Upper lobe of right lung (tissue), 1 donor: ENCODE results near the gene LTB4R. TPM values are rescaled to one million over a fixed set of nuclear protein-coding genes. Genes with fewer than 3 reads are reported as not detected.
A peak's percentile ranks its signal among the peaks of the same experiment; 100 is the strongest.

Experiments used
- ATAC-seq: fragments of 200-7000 bp; cut with Tn5 transposase; one replicate; pipeline ENCODE4 v1.9.1; 2020; ENCODE audit warnings: mild to moderate bottlenecking, moderate library complexity
- DNase-seq: peaks from one replicate; pipeline ENCODE4 v3.0.0-alpha.2; 2020
- H3K27ac ChIP-seq: fragments of 200-600 bp; one replicate; pipeline ENCODE4 v1.8.0; 2022
- H3K27me3 ChIP-seq: fragments of 200-600 bp; one replicate; pipeline ENCODE4 v1.8.0; 2022; ENCODE audit warnings: mild to moderate bottlenecking
- H3K36me3 ChIP-seq: fragments of 200-600 bp; one replicate; pipeline ENCODE4 v1.8.0; 2022
- H3K4me1 ChIP-seq: fragments of 200-600 bp; one replicate; pipeline ENCODE4 v1.8.0; 2022
- H3K4me3 ChIP-seq: fragments of 200-600 bp; one replicate; pipeline ENCODE4 v1.8.0; 2022; ENCODE audit warnings: mild to moderate bottlenecking
- H3K9me3 ChIP-seq: fragments of 200-600 bp; one replicate; pipeline ENCODE4 v1.8.0; 2022
- CTCF ChIP-seq: fragments of 200-600 bp; IDR thresholded peaks from one replicate; pipeline ENCODE4 v1.8.0; 2022; ENCODE audit warnings: antibody characterized with exemption
- intact Hi-C: fragments of 100-400 bp; cut with DNase I; formaldehyde crosslinking; loops from one replicate; pipeline ENCODE4 v1.11.0; 2022
- total RNA-seq: library from RNA; stranded (reverse); fragmentation: NEBNext Ultra II Directional; extraction: Animal tissue kit (Norgen Biotek cat#: 25700); gene quantifications from one replicate; pipeline ENCODE4 v1.2.1, GENCODE V29; 2021
- donor health status: DM: no; HTN: yes; CAD: no; lungs with severe emphysema.

LTB4R gene
- total RNA-seq, 1 donor from 2014 or later, result 9.8 TPM

DNA sequence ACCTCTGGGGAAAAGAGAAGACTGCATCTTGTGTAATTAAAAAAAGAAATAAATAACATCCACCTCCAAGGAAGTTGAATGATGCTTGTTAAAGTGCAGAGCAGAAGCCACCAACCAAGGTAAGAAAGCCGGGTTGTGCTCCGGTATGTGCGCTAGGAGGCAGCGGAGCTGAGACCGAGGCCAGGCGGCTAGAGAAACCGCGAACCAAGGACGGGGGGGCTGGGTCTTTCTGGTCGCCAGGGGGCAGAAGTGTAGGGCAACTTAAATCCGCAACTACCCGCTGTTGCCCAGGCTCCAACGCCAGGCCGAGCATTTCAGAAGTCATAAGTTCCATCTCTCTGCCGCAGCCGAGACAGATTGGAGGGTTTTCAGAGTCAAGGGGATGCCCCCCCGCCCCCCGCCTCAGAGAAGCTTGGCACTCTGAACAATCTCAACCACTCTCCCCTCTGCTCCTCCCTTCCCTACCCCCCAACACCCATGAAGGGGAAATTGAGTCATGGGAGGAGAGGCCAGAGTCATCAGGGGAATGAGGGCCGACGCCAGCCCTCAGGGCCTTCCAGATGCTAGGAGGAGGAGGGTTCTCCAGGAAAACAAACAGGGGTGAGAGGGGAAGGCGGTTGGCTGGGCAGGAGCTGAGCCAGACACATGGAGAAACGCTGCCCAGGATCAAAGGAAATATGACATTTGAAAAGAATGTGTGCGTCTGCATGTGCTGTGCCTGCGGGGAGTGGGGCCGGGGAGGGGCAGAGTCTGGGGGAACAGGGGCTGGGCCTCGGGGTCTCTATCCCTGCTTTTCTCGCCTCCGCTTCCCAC, 54.5 kb downstream of the LTB4R start:
- TF ChIP-seq CTCF, result peak; percentile 88
- intact Hi-C loops, result loop anchor here (5.0 kb wide), 1 partner anchor 61 kb away; the partner anchor contains the start of genes CBLN3 and KHNYN
- H3K36me3 ChIP-seq, result no peaks in the 10 kb centered on the region
- no peaks in the 10 kb centered on the region for H3K27me3 ChIP-seq
- ATAC-seq, result peak; percentile 75
- H3K9me3 ChIP-seq, result no peaks in the 10 kb centered on the region
- H3K4me1 ChIP-seq, result peaks cover 23% of the 10 kb centered on the region
- peak; percentile 89 for DNase-seq
- peak overlapping the region; percentile 56 for H3K4me3 ChIP-seq
- H3K27ac ChIP-seq, result peak overlapping the region; percentile 83

GRCh38 chr14:24366413-24366720, 55.1 kb downstream of the LTB4R start:
- H3K27me3 ChIP-seq, result no peaks in the 10 kb centered on the region
- TF ChIP-seq CTCF, result no peak
- DNase-seq, result no peak
- H3K4me1 ChIP-seq, result peaks cover 23% of the 10 kb centered on the region
- H3K4me3 ChIP-seq, result peak overlapping the region; percentile 56
- H3K9me3 ChIP-seq, result no peaks in the 10 kb centered on the region
- no peaks in the 10 kb centered on the region for H3K36me3 ChIP-seq
- intact Hi-C loops, result loop anchor here (5.0 kb wide), 1 partner anchor 61 kb away; the partner anchor contains the start of genes CBLN3 and KHNYN
- peak overlapping the region; percentile 83 for H3K27ac ChIP-seq
- no peak for ATAC-seq

- no peak for TF ChIP-seq CTCF
- DNase-seq, result peak; percentile 95
- Histone ChIP-seq H3K4me1 (peaks cover 23% of the 10 kb centered on the region), H3K27me3 (no peaks in the 10 kb centered on the region), H3K27ac (peak overlapping the region; percentile 83), H3K9me3 (no peaks in the 10 kb centered on the region), H3K4me3 (peak overlapping the region; percentile 56), H3K36me3 (no peaks in the 10 kb centered on the region)
- peak; percentile 86 for ATAC-seq
- intact Hi-C loops, result loop anchor here (5.0 kb wide), 1 partner anchor 60 kb away; the partner anchor contains the start of genes CBLN3 and KHNYN
These were observed 55.6 kb downstream of the LTB4R start for GRCh38 chr14:24366721-24367513.

Other genes with a start within 250 kb of the LTB4R start
- gene CPNE6, start 239.9 kb upstream of the LTB4R start, total RNA-seq, result not detected
- 39.9 TPM for gene PCK2, start 217.2 kb upstream of the LTB4R start, total RNA-seq
- 57.8 TPM for gene DCAF11, start 196.7 kb upstream of the LTB4R start, total RNA-seq
- 2.8 TPM for gene NRL, start 196.6 kb upstream of the LTB4R start, total RNA-seq
- 1.1 TPM for gene FITM1, start 180.8 kb upstream of the LTB4R start, total RNA-seq
- 171 TPM for gene PSME1, start 175.3 kb upstream of the LTB4R start, total RNA-seq
- gene EMC9, start 169.9 kb upstream of the LTB4R start, total RNA-seq, result 10.5 TPM
- 138 TPM for gene PSME2, start 164.9 kb upstream of the LTB4R start, total RNA-seq
- gene RNF31, start 164.0 kb upstream of the LTB4R start, total RNA-seq, result 52.3 TPM
- 123 TPM for gene IRF9, start 150.2 kb upstream of the LTB4R start, total RNA-seq
- gene REC8, start 139.4 kb upstream of the LTB4R start, total RNA-seq, result 18.5 TPM
- 25.1 TPM for gene IPO4, start 122.7 kb upstream of the LTB4R start, total RNA-seq
- 52.0 TPM for gene TM9SF1, start 116.1 kb upstream of the LTB4R start, total RNA-seq
- not detected for gene TSSK4, start 105.8 kb upstream of the LTB4R start, total RNA-seq
- gene CHMP4A, start 98.0 kb upstream of the LTB4R start, total RNA-seq, result 48.0 TPM
- gene MDP1, start 95.4 kb upstream of the LTB4R start, total RNA-seq, result 17.8 TPM
- 142 TPM for gene NEDD8, start 79.1 kb upstream of the LTB4R start, total RNA-seq
- gene GMPR2, start 78.6 kb upstream of the LTB4R start, total RNA-seq, result 73.2 TPM
- gene TINF2, start 68.9 kb upstream of the LTB4R start, total RNA-seq, result 92.3 TPM
- gene TGM1, start 48.3 kb upstream of the LTB4R start, total RNA-seq, result 12.3 TPM
- 50.3 TPM for gene RABGGTA, start 39.9 kb upstream of the LTB4R start, total RNA-seq
- gene DHRS1, start 11.7 kb upstream of the LTB4R start, total RNA-seq, result 28.0 TPM
- gene NOP9, start 11.7 kb upstream of the LTB4R start, total RNA-seq, result 21.4 TPM
- gene CIDEB, start 3.5 kb upstream of the LTB4R start, total RNA-seq, result 18.8 TPM
- 6.4 TPM for gene LTB4R2, start 1.4 kb upstream of the LTB4R start, total RNA-seq
- gene ADCY4, start 23.6 kb downstream of the LTB4R start, total RNA-seq, result 54.5 TPM
- gene RIPK3, start 28.5 kb downstream of the LTB4R start, total RNA-seq, result 23.4 TPM
- gene NFATC4, start 56.7 kb downstream of the LTB4R start, total RNA-seq, result 42.5 TPM
- 16.6 TPM for gene NYNRIN, start 87.5 kb downstream of the LTB4R start, total RNA-seq
- 2.9 TPM for gene CBLN3, start 118.2 kb downstream of the LTB4R start, total RNA-seq
- gene KHNYN, start 118.5 kb downstream of the LTB4R start, total RNA-seq, result 56.2 TPM
- gene SDR39U1, start 131.3 kb downstream of the LTB4R start, total RNA-seq, result 61.6 TPM
- 1.4 TPM for gene CMA1, start 196.8 kb downstream of the LTB4R start, total RNA-seq